Activated T-cell treated with anti-CD3 and anti-CD28 coated beads for 4 hours (primary cell): ENCODE data around the gene MBTPS1.
A peak's percentile ranks its signal among the peaks of the same experiment; 100 is the strongest.

ENCODE experiments used
- DNase-seq: peaks from one replicate; pipeline ENCODE4 v3.0.0-alpha.2; 2020

MBTPS1 gene

GRCh38 chr16:84069540-84069939, 47.2 kb downstream of the MBTPS1 start:
- DNase-seq, result no peak

GRCh38 chr16:84068783-84069462, 47.8 kb downstream of the MBTPS1 start:
- no peak for DNase-seq

GRCh38 chr16:84068041-84068440, 48.7 kb downstream of the MBTPS1 start:
- no peak for DNase-seq

GRCh38 chr16:84067640-84068039, 49.1 kb downstream of the MBTPS1 start:
- no peak for DNase-seq

- DNase-seq, result peak; percentile 14
Measured at GRCh38 chr16:84065536-84066132, 51.1 kb downstream of the MBTPS1 start.

- DNase-seq, result no peak
Measured at GRCh38 chr16:84063980-84064379, 52.8 kb downstream of the MBTPS1 start.

GRCh38 chr16:84062734-84063640, 53.8 kb downstream of the MBTPS1 start:
- peak; percentile 43 for DNase-seq

GRCh38 chr16:84061236-84061819, 55.4 kb downstream of the MBTPS1 start:
- no peak for DNase-seq

GRCh38 chr16:84059946-84060901, 56.5 kb downstream of the MBTPS1 start:
- DNase-seq, result no peak

- no peak for DNase-seq
Measured at GRCh38 chr16:84059111-84059510, 57.6 kb downstream of the MBTPS1 start.

GRCh38 chr16:84058664-84059063, 58.1 kb downstream of the MBTPS1 start:
- no peak for DNase-seq

GRCh38 chr16:84058211-84058610, 58.5 kb downstream of the MBTPS1 start:
- no peak for DNase-seq

- DNase-seq, result no peak
Measured at GRCh38 chr16:84056933-84057332, 59.8 kb downstream of the MBTPS1 start.

GRCh38 chr16:84055801-84056634, 60.7 kb downstream of the MBTPS1 start:
- no peak for DNase-seq

GRCh38 chr16:84055366-84055765, 61.4 kb downstream of the MBTPS1 start:
- no peak for DNase-seq

- DNase-seq, result no peak
Measured at GRCh38 chr16:84054916-84055315, 61.8 kb downstream of the MBTPS1 start.

- no peak for DNase-seq
Measured at GRCh38 chr16:84054271-84054670, 62.5 kb downstream of the MBTPS1 start.

GRCh38 chr16:84053237-84053636, 63.5 kb downstream of the MBTPS1 start:
- DNase-seq, result no peak

- no peak for DNase-seq
Measured at GRCh38 chr16:84052071-84052622, 64.6 kb downstream of the MBTPS1 start.

- no peak for DNase-seq
Measured at GRCh38 chr16:84050316-84050715, 66.4 kb downstream of the MBTPS1 start.
